Measurements from ENCODE around the gene MVK. TPM values are rescaled to one million over a fixed set of nuclear protein-coding genes. Genes with fewer than 3 reads are reported as not detected.

MVK gene
- total and polyA plus RNA-seq, 2 donors from 2014 or later = 40.0 to 48.1 TPM

DNA sequence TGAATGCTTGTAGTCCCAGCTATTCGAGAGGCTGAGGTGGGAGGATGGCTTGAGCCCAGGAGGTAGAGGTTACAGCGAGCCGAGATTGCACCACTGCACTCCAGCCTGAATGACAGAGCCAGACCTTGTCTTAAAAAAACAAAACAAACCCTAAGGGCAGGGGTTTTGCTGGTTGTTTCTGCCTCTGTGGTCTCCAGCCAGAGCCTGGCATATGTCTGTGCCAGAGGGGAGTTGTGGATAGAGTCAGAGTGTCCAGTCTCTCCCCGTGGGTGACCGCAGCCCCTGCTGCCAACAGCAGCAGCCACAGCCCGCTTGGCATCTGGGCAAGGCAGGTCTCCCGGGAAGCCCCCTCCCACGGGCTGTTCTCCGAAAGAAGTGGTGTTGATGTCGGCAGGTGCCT lies 37.6 kb downstream of the MVK start:
- no peak for FAIRE-seq
- no peak for DNase-seq

DNA sequence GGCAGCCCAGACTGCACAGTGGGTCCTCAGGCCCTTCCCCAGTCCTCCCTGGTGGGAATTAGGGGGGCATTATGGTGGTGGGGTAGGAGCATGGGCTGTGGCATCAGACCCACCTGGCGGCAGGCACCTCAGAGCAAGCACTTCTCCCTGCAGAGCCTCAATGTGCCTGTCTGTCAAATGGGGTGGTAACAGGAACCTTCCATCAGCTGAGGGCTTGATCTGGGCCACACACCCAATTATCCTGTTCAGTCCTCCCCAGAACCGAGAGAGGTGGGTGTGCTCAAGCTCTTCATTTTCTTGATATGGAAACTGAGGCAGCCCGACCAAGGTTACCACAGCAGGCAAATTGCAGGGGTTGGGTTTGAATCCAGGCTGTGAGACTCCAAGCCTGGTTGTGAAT lies 38.4 kb downstream of the MVK start:
- no peaks in the 10 kb centered on the region for H3K4me1 ChIP-seq (ENCODE audit: control insufficient read depth in 2 of 3, insufficient read depth in 2 of 3, low read depth in 1 of 3, low read length in 3 of 3)
- H3K27me3 ChIP-seq (ENCODE audit: control insufficient read depth, insufficient read depth, low read length) = no peaks in the 10 kb centered on the region
- H3K27ac ChIP-seq (ENCODE audit: low read depth in 2 of 2, low read length in 2 of 2) = no peak overlapping the region
- FAIRE-seq = no peak
- DNase-seq = no peak
- intact Hi-C loops (cut with DNase I) = no loop called here
- H3K9me3 ChIP-seq (ENCODE audit: control insufficient read depth in 2 of 3, insufficient read depth in 1 of 3, low read length in 3 of 3) = no peaks in the 10 kb centered on the region
- H3K36me3 ChIP-seq (ENCODE audit: control insufficient read depth in 2 of 3, insufficient read depth in 3 of 3, low read length in 3 of 3) = no peaks in the 10 kb centered on the region
- H3K9ac ChIP-seq (ENCODE audit: low read length in 3 of 3) = no peak overlapping the region
- H3K4me3 ChIP-seq (ENCODE audit: low read length in 3 of 3) = no peak overlapping the region
- TF ChIP-seq, protein P1, sequence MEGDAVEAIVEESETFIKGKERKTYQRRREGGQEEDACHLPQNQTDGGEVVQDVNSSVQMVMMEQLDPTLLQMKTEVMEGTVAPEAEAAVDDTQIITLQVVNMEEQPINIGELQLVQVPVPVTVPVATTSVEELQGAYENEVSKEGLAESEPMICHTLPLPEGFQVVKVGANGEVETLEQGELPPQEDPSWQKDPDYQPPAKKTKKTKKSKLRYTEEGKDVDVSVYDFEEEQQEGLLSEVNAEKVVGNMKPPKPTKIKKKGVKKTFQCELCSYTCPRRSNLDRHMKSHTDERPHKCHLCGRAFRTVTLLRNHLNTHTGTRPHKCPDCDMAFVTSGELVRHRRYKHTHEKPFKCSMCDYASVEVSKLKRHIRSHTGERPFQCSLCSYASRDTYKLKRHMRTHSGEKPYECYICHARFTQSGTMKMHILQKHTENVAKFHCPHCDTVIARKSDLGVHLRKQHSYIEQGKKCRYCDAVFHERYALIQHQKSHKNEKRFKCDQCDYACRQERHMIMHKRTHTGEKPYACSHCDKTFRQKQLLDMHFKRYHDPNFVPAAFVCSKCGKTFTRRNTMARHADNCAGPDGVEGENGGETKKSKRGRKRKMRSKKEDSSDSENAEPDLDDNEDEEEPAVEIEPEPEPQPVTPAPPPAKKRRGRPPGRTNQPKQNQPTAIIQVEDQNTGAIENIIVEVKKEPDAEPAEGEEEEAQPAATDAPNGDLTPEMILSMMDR (IDR thresholded peaks at IDR 0.05; ENCODE audit: borderline replicate concordance, extremely low read depth, insufficient read depth) = no peak

More for the DNA sequence above, 37.6 kb downstream of the MVK start:
- Histone ChIP-seq H3K36me3 (ENCODE audit: control insufficient read depth in 2 of 3, insufficient read depth in 3 of 3, low read length in 3 of 3) (no peaks in the 10 kb centered on the region), H3K4me3 (ENCODE audit: low read length in 3 of 3) (no peak overlapping the region), H3K9me3 (ENCODE audit: control insufficient read depth in 2 of 3, insufficient read depth in 1 of 3, low read length in 3 of 3) (no peaks in the 10 kb centered on the region), H3K4me1 (ENCODE audit: control insufficient read depth in 2 of 3, insufficient read depth in 2 of 3, low read depth in 1 of 3, low read length in 3 of 3) (no peaks in the 10 kb centered on the region), H3K9ac (ENCODE audit: low read length in 3 of 3) (no peak overlapping the region), H3K27me3 (ENCODE audit: control insufficient read depth, insufficient read depth, low read length) (no peaks in the 10 kb centered on the region), H3K27ac (ENCODE audit: low read depth in 2 of 2, low read length in 2 of 2) (no peak overlapping the region)
- TF ChIP-seq, protein P1 (IDR thresholded peaks at IDR 0.05; ENCODE audit: borderline replicate concordance, extremely low read depth, insufficient read depth) = no peak
- intact Hi-C loops (cut with DNase I) = no loop called here

DNA sequence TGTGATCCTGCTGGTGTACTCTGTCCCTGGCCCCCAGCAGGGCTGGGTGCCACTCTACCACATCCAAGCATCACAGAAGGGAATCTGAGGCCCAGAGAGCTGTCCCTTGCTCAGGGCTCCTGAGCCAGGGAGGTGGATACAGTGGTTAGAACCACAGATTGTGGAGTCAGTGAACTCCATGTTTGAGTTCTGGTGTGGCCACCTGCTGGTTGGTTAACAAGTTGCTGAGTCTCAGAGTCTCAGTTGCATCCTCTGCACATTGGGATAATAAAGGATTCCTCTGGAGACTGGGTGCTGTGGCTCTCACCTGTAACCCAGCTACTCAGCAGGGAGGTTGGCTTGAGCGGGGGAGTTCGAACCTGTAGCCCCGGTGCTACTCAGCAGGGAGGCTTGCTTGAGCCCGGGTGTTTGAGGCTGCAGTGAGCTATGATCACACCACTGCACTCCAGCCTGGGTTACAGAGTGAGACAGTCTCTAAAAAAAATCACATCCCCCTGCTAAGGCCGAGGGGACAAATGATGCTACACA lies 39.4 kb downstream of the MVK start:
- no peak overlapping the region for H3K4me3 ChIP-seq (ENCODE audit: low read length in 3 of 3)
- intact Hi-C loops (cut with DNase I) = no loop called here
- no peak overlapping the region for H3K9ac ChIP-seq (ENCODE audit: low read length in 3 of 3)
- H3K27ac ChIP-seq (ENCODE audit: low read depth in 2 of 2, low read length in 2 of 2) = no peak overlapping the region
- FAIRE-seq (no peak), DNase-seq (no peak)
- TF ChIP-seq, protein P1 (IDR thresholded peaks at IDR 0.05; ENCODE audit: borderline replicate concordance, extremely low read depth, insufficient read depth) = peak; percentile 16
- H3K27me3 ChIP-seq (ENCODE audit: control insufficient read depth, insufficient read depth, low read length) = no peaks in the 10 kb centered on the region
- no peaks in the 10 kb centered on the region for H3K4me1 ChIP-seq (ENCODE audit: control insufficient read depth in 2 of 3, insufficient read depth in 2 of 3, low read depth in 1 of 3, low read length in 3 of 3)
- H3K9me3 ChIP-seq (ENCODE audit: control insufficient read depth in 2 of 3, insufficient read depth in 1 of 3, low read length in 3 of 3) = no peaks in the 10 kb centered on the region
- no peaks in the 10 kb centered on the region for H3K36me3 ChIP-seq (ENCODE audit: control insufficient read depth in 2 of 3, insufficient read depth in 3 of 3, low read length in 3 of 3)
